ENCODE data around the gene SREBF1.

Gene SREBF1

GRCh38 chr17:17811381-17812210 is 25.2 kb downstream of the SREBF1 start:
- Histone ChIP-seq H3K9me2 (replicated peaks; ENCODE audit: low read depth, low read length) (no peaks in the 10 kb centered on the region), H3K4me2 (ENCODE audit: low read depth, low read length, poor library complexity, severe bottlenecking) (no peak overlapping the region), H4K20me1 (ENCODE audit: insufficient read depth, low read length, poor library complexity, severe bottlenecking) (peaks cover 8% of the 10 kb centered on the region), H3K79me2 (ENCODE audit: insufficient read depth, low read length) (no peaks in the 10 kb centered on the region), H3K4me1 (ENCODE audit: insufficient read depth, low read length, poor library complexity, severe bottlenecking) (no peaks in the 10 kb centered on the region), H3K9me3 (ENCODE audit: insufficient read depth, low read depth, low read length) (no peaks in the 10 kb centered on the region), H3F3A (ENCODE audit: low read depth) (peaks cover 4% of the 10 kb centered on the region; the same call in 1 of the 2 replicates), H3K36me3 (ENCODE audit: insufficient read depth, low read length) (peaks cover 14% of the 10 kb centered on the region; the same call in 1 of the 2 replicates), H3K4me3 (ENCODE audit: low read length, poor library complexity, severe bottlenecking) (no peak overlapping the region), H3K9ac (ENCODE audit: low read depth, low read length, poor library complexity, severe bottlenecking) (no peak overlapping the region), H2AFZ (ENCODE audit: low read length) (no peak overlapping the region), H3K27me3 (ENCODE audit: insufficient read depth, low read length, poor library complexity, severe bottlenecking) (no peaks in the 10 kb centered on the region)
- TF ChIP-seq EZH2phosphoT487 (IDR thresholded peaks at IDR 0.05; ENCODE audit: borderline replicate concordance) = no peak
- TF ChIP-seq CTCF (conservative IDR thresholded peaks at IDR 0.05; ENCODE audit: low read length) = no peak

GRCh38 chr17:17810895-17811248 is 25.9 kb downstream of the SREBF1 start:
- H3K4me3 ChIP-seq (ENCODE audit: low read length, poor library complexity, severe bottlenecking) = no peak overlapping the region

GRCh38 chr17:17810084-17810894 is 26.5 kb downstream of the SREBF1 start:
- no peak for TF ChIP-seq EZH2phosphoT487 (IDR thresholded peaks at IDR 0.05; ENCODE audit: borderline replicate concordance)
- TF ChIP-seq CTCF (conservative IDR thresholded peaks at IDR 0.05; ENCODE audit: low read length) = no peak
- Histone ChIP-seq H3K4me3 (ENCODE audit: low read length, poor library complexity, severe bottlenecking) (no peak overlapping the region), H3K27me3 (ENCODE audit: insufficient read depth, low read length, poor library complexity, severe bottlenecking) (no peaks in the 10 kb centered on the region), H3F3A (ENCODE audit: low read depth) (peaks cover 4% of the 10 kb centered on the region; the same call in 1 of the 2 replicates), H4K20me1 (ENCODE audit: insufficient read depth, low read length, poor library complexity, severe bottlenecking) (peaks cover 8% of the 10 kb centered on the region), H3K36me3 (ENCODE audit: insufficient read depth, low read length) (peaks cover 24% of the 10 kb centered on the region; the same call in 1 of the 2 replicates), H3K4me2 (ENCODE audit: low read depth, low read length, poor library complexity, severe bottlenecking) (no peak overlapping the region), H3K9ac (ENCODE audit: low read depth, low read length, poor library complexity, severe bottlenecking) (no peak overlapping the region), H3K9me3 (ENCODE audit: insufficient read depth, low read depth, low read length) (no peaks in the 10 kb centered on the region), H3K79me2 (ENCODE audit: insufficient read depth, low read length) (no peaks in the 10 kb centered on the region), H3K4me1 (ENCODE audit: insufficient read depth, low read length, poor library complexity, severe bottlenecking) (no peaks in the 10 kb centered on the region), H2AFZ (ENCODE audit: low read length) (no peak overlapping the region), H3K9me2 (replicated peaks; ENCODE audit: low read depth, low read length) (no peaks in the 10 kb centered on the region)

More at GRCh38 chr17:17810895-17811248, 25.9 kb downstream of the SREBF1 start:
- Histone ChIP-seq H3K79me2 (ENCODE audit: insufficient read depth, low read length) (no peaks in the 10 kb centered on the region), H3K27me3 (ENCODE audit: insufficient read depth, low read length, poor library complexity, severe bottlenecking) (no peaks in the 10 kb centered on the region), H3K4me2 (ENCODE audit: low read depth, low read length, poor library complexity, severe bottlenecking) (no peak overlapping the region), H3K9me3 (ENCODE audit: insufficient read depth, low read depth, low read length) (no peaks in the 10 kb centered on the region), H3K36me3 (ENCODE audit: insufficient read depth, low read length) (peaks cover 18% of the 10 kb centered on the region; the same call in 1 of the 2 replicates), H3K4me1 (ENCODE audit: insufficient read depth, low read length, poor library complexity, severe bottlenecking) (no peaks in the 10 kb centered on the region), H3F3A (ENCODE audit: low read depth) (peaks cover 4% of the 10 kb centered on the region; the same call in 1 of the 2 replicates), H3K9me2 (replicated peaks; ENCODE audit: low read depth, low read length) (no peaks in the 10 kb centered on the region), H2AFZ (ENCODE audit: low read length) (no peak overlapping the region), H4K20me1 (ENCODE audit: insufficient read depth, low read length, poor library complexity, severe bottlenecking) (peaks cover 8% of the 10 kb centered on the region), H3K9ac (ENCODE audit: low read depth, low read length, poor library complexity, severe bottlenecking) (no peak overlapping the region)
- TF ChIP-seq CTCF (conservative IDR thresholded peaks at IDR 0.05; ENCODE audit: low read length) = no peak
